ENCODE data around the gene NT5M. TPM values are rescaled to one million over a fixed set of nuclear protein-coding genes. Genes with fewer than 3 reads are reported as not detected.

Gene NT5M
- polyA plus RNA-seq, 2 of the 4 experiments (the other 2 are of a cell fraction) = 5.3 to 5.9 TPM

GRCh38 chr17:17353625-17354484 lies 50.7 kb downstream of the NT5M start:
- TF ChIP-seq BCL3 (IDR thresholded peaks at IDR 0.05) (no peak), FOSB (CRISPR knock-in tag; IDR thresholded peaks at IDR 0.05) (no peak), GATA3 (IDR thresholded peaks at IDR 0.05; ENCODE audit: borderline replicate concordance) (no peak), ESRRA (IDR thresholded peaks at IDR 0.05; ENCODE audit: borderline replicate concordance, low read length) (no peak), ZFP36 (IDR thresholded peaks at IDR 0.05; ENCODE audit: borderline replicate concordance, partially characterized antibody) (no peak), EP300 (IDR thresholded peaks at IDR 0.05) (no peak)
- CTCF ChIA-PET = interaction anchor here (0.6 to 18.2 kb wide), 52 partner anchors 9 to 507 kb away, joined by 3 to 365 read pairs (median 11); partner anchors contain the start of genes PEMT and RASD1

GRCh38 chr17:17354560-17355349 lies 51.6 kb downstream of the NT5M start:
- Histone ChIP-seq H3K4me2 (peak overlapping the region; percentile 26; the same call in 1 of the 3 replicates), H3K4me3 (no peak overlapping the region), H3K4me1 (no peaks in the 10 kb centered on the region), H3K9me3 (peaks cover 11% of the 10 kb centered on the region; the same call in 2 of the 3 replicates), H3K27ac (peak overlapping the region in 1 of 2 experiments; percentile 52; a peak in 1 of 6 replicates)
- peak; percentile 59 for FAIRE-seq
- ChIA-PET POLR2A (interaction anchor here (2.3 kb wide), 1 partner anchor 142 kb away, joined by 16 read pairs; the partner anchor contains the start of gene RASD1), CTCF (interaction anchor here (0.5 to 18.2 kb wide), 95 partner anchors 9 to 1084 kb away, joined by 3 to 365 read pairs (median 5); partner anchors contain the start of genes PEMT and RASD1)
- ATAC-seq = peak; percentile 55 to 75; a peak in 5 of 6 replicates
- DNase-seq (ENCODE audit: low read depth in 1 of 2, low spot score in 1 of 2) = peak; percentile 78 to 93
- WGBS (ENCODE audit: missing lambda C conversion rate) = 35% methylated on average over 14 of the region's 14 CpGs
- TF ChIP-seq TP53 (CRISPR knock-in tag; IDR thresholded peaks at IDR 0.05) (no peak), CHD2 (IDR thresholded peaks at IDR 0.05; ENCODE audit: low read length, partially characterized antibody) (no peak), CBX2 (IDR thresholded peaks at IDR 0.05; ENCODE audit: borderline replicate concordance, low read depth) (no peak), ELK1 (IDR thresholded peaks at IDR 0.05; ENCODE audit: low read depth, low read length) (no peak), KDM5A (IDR thresholded peaks at IDR 0.05) (no peak), CHD4 (IDR thresholded peaks at IDR 0.05; ENCODE audit: borderline replicate concordance) (no peak), KDM1A (IDR thresholded peaks at IDR 0.05; ENCODE audit: low read depth) (no peak), HOXB13 (CRISPR knock-in tag; IDR thresholded peaks at IDR 0.05; ENCODE audit: low read depth) (no peak), RFX5 (IDR thresholded peaks at IDR 0.05) (no peak), RARB (CRISPR knock-in tag; IDR thresholded peaks at IDR 0.05) (no peak), ZNF302 (CRISPR knock-in tag; IDR thresholded peaks at IDR 0.05) (no peak), ESRRA (IDR thresholded peaks at IDR 0.05; ENCODE audit: borderline replicate concordance, low read length) (no peak), HOXA7 (CRISPR knock-in tag; IDR thresholded peaks at IDR 0.05) (no peak), RAD21 (conservative IDR thresholded peaks at IDR 0.05 in 1 of 2, IDR thresholded peaks at IDR 0.05 in 1 of 2) (peak; percentile 88 to 91), BHLHE40 (IDR thresholded peaks at IDR 0.05; ENCODE audit: low read depth, low read length) (0 out of 2 replicates have a peak, but pooled peaks have one; percentile 25), TFCP2L1 (CRISPR knock-in tag; IDR thresholded peaks at IDR 0.05) (no peak), CEBPB (IDR thresholded peaks at IDR 0.05) (no peak), RCOR1 (IDR thresholded peaks at IDR 0.05; ENCODE audit: low read depth, low read length) (no peak), CBX8 (IDR thresholded peaks at IDR 0.05) (no peak), MAZ (IDR thresholded peaks at IDR 0.05; ENCODE audit: borderline replicate concordance, low read depth, low read length) (no peak), GATA3 (IDR thresholded peaks at IDR 0.05; ENCODE audit: borderline replicate concordance) (no peak), ZSCAN20 (CRISPR knock-in tag; IDR thresholded peaks at IDR 0.05) (no peak), RNF2 (IDR thresholded peaks at IDR 0.05; ENCODE audit: borderline replicate concordance, low read depth) (no peak), HEYL (CRISPR knock-in tag; IDR thresholded peaks at IDR 0.05) (no peak)
- TF ChIP-seq, protein P1, sequence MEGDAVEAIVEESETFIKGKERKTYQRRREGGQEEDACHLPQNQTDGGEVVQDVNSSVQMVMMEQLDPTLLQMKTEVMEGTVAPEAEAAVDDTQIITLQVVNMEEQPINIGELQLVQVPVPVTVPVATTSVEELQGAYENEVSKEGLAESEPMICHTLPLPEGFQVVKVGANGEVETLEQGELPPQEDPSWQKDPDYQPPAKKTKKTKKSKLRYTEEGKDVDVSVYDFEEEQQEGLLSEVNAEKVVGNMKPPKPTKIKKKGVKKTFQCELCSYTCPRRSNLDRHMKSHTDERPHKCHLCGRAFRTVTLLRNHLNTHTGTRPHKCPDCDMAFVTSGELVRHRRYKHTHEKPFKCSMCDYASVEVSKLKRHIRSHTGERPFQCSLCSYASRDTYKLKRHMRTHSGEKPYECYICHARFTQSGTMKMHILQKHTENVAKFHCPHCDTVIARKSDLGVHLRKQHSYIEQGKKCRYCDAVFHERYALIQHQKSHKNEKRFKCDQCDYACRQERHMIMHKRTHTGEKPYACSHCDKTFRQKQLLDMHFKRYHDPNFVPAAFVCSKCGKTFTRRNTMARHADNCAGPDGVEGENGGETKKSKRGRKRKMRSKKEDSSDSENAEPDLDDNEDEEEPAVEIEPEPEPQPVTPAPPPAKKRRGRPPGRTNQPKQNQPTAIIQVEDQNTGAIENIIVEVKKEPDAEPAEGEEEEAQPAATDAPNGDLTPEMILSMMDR (IDR thresholded peaks at IDR 0.05) = peak; percentile 96
- TF ChIP-seq, protein P2, sequence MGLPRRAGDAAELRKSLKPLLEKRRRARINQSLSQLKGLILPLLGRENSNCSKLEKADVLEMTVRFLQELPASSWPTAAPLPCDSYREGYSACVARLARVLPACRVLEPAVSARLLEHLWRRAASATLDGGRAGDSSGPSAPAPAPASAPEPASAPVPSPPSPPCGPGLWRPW (IDR thresholded peaks at IDR 0.05) = no peak

More at GRCh38 chr17:17353625-17354484, 50.7 kb downstream of the NT5M start:
- WGBS (ENCODE audit: missing lambda C conversion rate) = 67% methylated on average over 15 of the region's 15 CpGs
- no peak overlapping the region for H3K4me2 ChIP-seq
- DNase-seq (ENCODE audit: low read depth in 1 of 2, low spot score in 1 of 2) = no peak
- no peak for FAIRE-seq
- POLR2A ChIA-PET = no interaction called here
- H3K9me3 ChIP-seq = 0 out of 3 replicates have a peak, but pooled peaks cover 2% of the 10 kb centered on the region
- no peak overlapping the region for H3K27ac ChIP-seq
- 0 out of 3 replicates have a peak, but pooled peaks cover 4% of the 10 kb centered on the region for H3K4me1 ChIP-seq
- no peak for ATAC-seq
- no peak overlapping the region for H3K4me3 ChIP-seq
